Keratinocyte (primary cell): ENCODE data around the gene NGB. TPM values are rescaled to one million over a fixed set of nuclear protein-coding genes. Genes with fewer than 3 reads are reported as not detected.

Source experiments
- DNase-seq: peaks from one replicate; pipeline ENCODE4 v3.0.0-alpha.2; 2011; ENCODE audit warnings: low read depth, missing footprints, low spot score
- FAIRE-seq: peaks from 2 replicates; lab custom pipeline; 2011; peaks lifted over from hg19 to GRCh38; lab: Jason Lieb, UNC
- H2AFZ ChIP-seq: 2 replicates; pipeline ENCODE4 v1.6.0; 2012; ENCODE audit warnings: low read length, control low read depth, inconsistent platforms; ENCODE audit not compliant: control insufficient read depth
- H3K27ac ChIP-seq: 2 replicates; pipeline ENCODE4 v1.5.1; 2011; ENCODE audit warnings: low read length; ENCODE audit not compliant: control insufficient read depth, insufficient read depth
- H3K27me3 ChIP-seq: 3 replicates; pipeline ENCODE4 v1.6.0; 2011; ENCODE audit warnings: low read length; ENCODE audit not compliant: control insufficient read depth, insufficient read depth; ENCODE audit errors: extremely low read depth
- H3K36me3 ChIP-seq, 2 experiments: 2 replicates in 1 of 2; 3 replicates in 1 of 2; pipeline ENCODE4 v1.5.1; 2011; ENCODE audit warnings: low read length in 2 of 2, mild to moderate bottlenecking in 1 of 2; ENCODE audit not compliant: control insufficient read depth in 2 of 2, insufficient read depth in 2 of 2; ENCODE audit errors: extremely low read depth in 1 of 2
- H3K4me1 ChIP-seq: 3 replicates; pipeline ENCODE4 v1.5.1; 2011; ENCODE audit warnings: low read length; ENCODE audit not compliant: control insufficient read depth, insufficient read depth; ENCODE audit errors: extremely low read depth
- H3K4me2 ChIP-seq: 3 replicates; pipeline ENCODE4 v1.6.0; 2011; ENCODE audit warnings: low read depth, low read length; ENCODE audit not compliant: control insufficient read depth, insufficient read depth; ENCODE audit errors: extremely low read depth
- H3K4me3 ChIP-seq, 3 experiments: fragments of 200-600 bp in 1 of 3; sonication (generic) in 1 of 3; 2 replicates in 2 of 3; 3 replicates in 1 of 3; pipeline ENCODE4 v1.5.1; 2011 to 2016; ENCODE audit warnings: low read length in 3 of 3, mild to moderate bottlenecking in 3 of 3, control low read depth in 2 of 3, inconsistent platforms in 1 of 3, low read depth in 1 of 3, mixed read lengths in 1 of 3, mixed run types in 1 of 3, moderate library complexity in 1 of 3; ENCODE audit not compliant: control insufficient read depth in 2 of 3, insufficient read depth in 2 of 3; ENCODE audit errors: extremely low read depth in 1 of 3
- H3K79me2 ChIP-seq: 2 replicates; pipeline ENCODE4 v1.6.0; 2012; ENCODE audit warnings: low read length; ENCODE audit not compliant: control insufficient read depth, insufficient read depth
- H3K9ac ChIP-seq: 3 replicates; pipeline ENCODE4 v1.6.0; 2011; ENCODE audit warnings: low read length; ENCODE audit not compliant: control insufficient read depth, insufficient read depth; ENCODE audit errors: extremely low read depth
- H3K9me1 ChIP-seq: 3 replicates; pipeline ENCODE4 v1.6.0; 2011; ENCODE audit warnings: low read length; ENCODE audit not compliant: control insufficient read depth, insufficient read depth; ENCODE audit errors: extremely low read depth
- H3K9me3 ChIP-seq: 2 replicates; pipeline ENCODE4 v1.5.1; 2012; ENCODE audit warnings: low read depth, low read length; ENCODE audit not compliant: control insufficient read depth
- H4K20me1 ChIP-seq: 3 replicates; pipeline ENCODE4 v1.6.0; 2011; ENCODE audit warnings: low read length; ENCODE audit not compliant: control insufficient read depth, insufficient read depth; ENCODE audit errors: extremely low read depth
- CTCF ChIP-seq, 3 experiments: IDR thresholded peaks in 1 of 3; conservative IDR thresholded peaks in 1 of 3; optimal IDR thresholded peaks in 1 of 3; 2 replicates in 2 of 3; 3 replicates in 1 of 3; pipeline versions ENCODE3 to v1.5.1; 2011; ENCODE audit warnings: low read length in 3 of 3, mild to moderate bottlenecking in 3 of 3, moderate library complexity in 2 of 3, control low read depth in 1 of 3, inconsistent platforms in 1 of 3; ENCODE audit not compliant: insufficient read depth in 2 of 3; ENCODE audit errors: extremely low read depth in 1 of 3
- EZH2 ChIP-seq: IDR thresholded peaks from one replicate; pipeline ENCODE4 v1.6.1; 2012; ENCODE audit warnings: inconsistent platforms, mild to moderate bottlenecking, low read length, moderate library complexity
- dilution Hi-C: fragments of 300-500 bp; cut with MboI; formaldehyde crosslinking; loops from one replicate; pipeline ENCODE4 v1.7.0; 2020; ENCODE audit warnings: low sequenced_read_pairs; ENCODE audit not compliant: extremely low pct_ligation_motif_present
- polyA plus RNA-seq, 5 experiments: library from polyadenylated mRNA; depleted of rRNA in 3 of 5; stranded (reverse) in 3 of 5; stranded (forward) in 1 of 5; unstranded in 1 of 5; fragments of >200 nt; gene quantifications; 1 replicate in 1 of 5; 2 replicates in 3 of 5; 3 replicates in 1 of 5; pipeline versions ENCODE4 v1.2.1 to v1.2.3, GENCODE V29; 2011 to 2012; ENCODE audit warnings: missing spikeins in 2 of 5, low read depth in 1 of 5, low replicate concordance in 1 of 5

The NGB gene
- polyA plus RNA-seq, 1 donor (not counting 4 experiments of a cell fraction or from before 2014, with no cell fraction given), result not detected

DNA sequence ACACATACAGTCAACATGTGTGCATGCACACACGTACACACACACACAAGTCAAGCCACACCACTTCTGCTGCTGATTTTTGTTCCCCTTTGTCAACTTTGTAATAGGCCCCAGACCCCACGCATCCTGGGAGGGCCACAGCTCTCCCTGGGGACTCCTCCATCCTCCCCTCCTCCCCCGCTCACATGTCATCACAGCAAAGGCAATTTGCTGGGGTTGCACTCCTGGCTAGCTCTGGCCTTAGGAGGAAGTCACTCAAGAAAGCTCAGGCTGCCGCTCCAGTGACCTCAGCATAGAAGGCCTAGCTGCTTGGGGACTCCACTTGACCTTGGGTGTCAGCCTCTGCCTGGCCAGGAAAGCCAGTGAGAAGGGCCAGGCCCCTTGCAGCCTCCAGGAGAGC lies 27.2 kb downstream of the NGB start:
- Histone ChIP-seq H3K9me1 (no peaks in the 10 kb centered on the region), H3K79me2 (no peaks in the 10 kb centered on the region), H3K9ac (no peak overlapping the region), H3K36me3 (no peaks in the 10 kb centered on the region), H3K4me3 (no peak overlapping the region), H3K4me2 (no peak overlapping the region), H3K27ac (no peak overlapping the region), H4K20me1 (no peaks in the 10 kb centered on the region), H3K9me3 (no peaks in the 10 kb centered on the region), H3K4me1 (no peaks in the 10 kb centered on the region), H2AFZ (no peak overlapping the region), H3K27me3 (no peaks in the 10 kb centered on the region)
- FAIRE-seq, result no peak
- dilution Hi-C loops, result no loop called here
- TF ChIP-seq EZH2, result no peak
- TF ChIP-seq CTCF (optimal IDR thresholded peaks at IDR 0.05 in 1 of 3, IDR thresholded peaks at IDR 0.05 in 1 of 3, conservative IDR thresholded peaks at IDR 0.05 in 1 of 3; ENCODE audit: extremely low read depth in 1 of 3, insufficient read depth in 2 of 3, low read length in 3 of 3), result no peak
- DNase-seq, result no peak

- H3K9me1 ChIP-seq, result no peaks in the 10 kb centered on the region
Observed at GRCh38 chr14:77242752-77243151, 28.3 kb downstream of the NGB start.

More at GRCh38 chr14:77242752-77243151, 28.3 kb downstream of the NGB start:
- H3K36me3 ChIP-seq, result no peaks in the 10 kb centered on the region
- no peak overlapping the region for H3K4me2 ChIP-seq
- H3K4me3 ChIP-seq, result no peak overlapping the region
- no peaks in the 10 kb centered on the region for H3K9me3 ChIP-seq
- TF ChIP-seq EZH2 (no peak), CTCF (optimal IDR thresholded peaks at IDR 0.05 in 1 of 3, IDR thresholded peaks at IDR 0.05 in 1 of 3, conservative IDR thresholded peaks at IDR 0.05 in 1 of 3; ENCODE audit: extremely low read depth in 1 of 3, insufficient read depth in 2 of 3, low read length in 3 of 3) (no peak)
- FAIRE-seq (no peak), DNase-seq (no peak)
- dilution Hi-C loops, result no loop called here
- H3K4me1 ChIP-seq, result no peaks in the 10 kb centered on the region
- H2AFZ ChIP-seq, result no peak overlapping the region
- H3K79me2 ChIP-seq, result no peaks in the 10 kb centered on the region
- no peak overlapping the region for H3K27ac ChIP-seq
- no peaks in the 10 kb centered on the region for H3K27me3 ChIP-seq
- H4K20me1 ChIP-seq, result no peaks in the 10 kb centered on the region
- no peak overlapping the region for H3K9ac ChIP-seq
